Erythroblast (primary cell): ENCODE results near the gene ID3.

Experiments
- GATA1 ChIP-seq: IDR thresholded peaks from 2 replicates; pipeline ENCODE4 v1.6.1; 2011; ENCODE audit warnings: low read depth, mild to moderate bottlenecking, control low read depth, low read length, moderate library complexity
- POLR2A ChIP-seq: IDR thresholded peaks from 2 replicates; pipeline ENCODE4 v1.6.1; 2011; ENCODE audit warnings: mild to moderate bottlenecking, low read length

GRCh38 chr1:23556635-23557470, 2.4 kb downstream of the ID3 start:
- TF ChIP-seq POLR2A (no peak), GATA1 (no peak)
